SU-DHL-6 (cell line): ENCODE measurements around the gene RSPRY1.
A peak's percentile ranks its signal among the peaks of the same experiment; 100 is the strongest.

Source experiments
- H2AFZ ChIP-seq: fragments of 200-600 bp; sonication (generic); 2 replicates; pipeline ENCODE4 v1.6.1; 2014; ENCODE audit warnings: low read depth, mild to moderate bottlenecking, moderate library complexity, mixed read lengths, antibody characterized with exemption, low read length; ENCODE audit not compliant: severe bottlenecking
- H3F3A ChIP-seq: fragments of 200-600 bp; shearing (Covaris generic); 2 replicates; pipeline ENCODE4 v1.6.0; 2016; ENCODE audit warnings: antibody characterized with exemption, mild to moderate bottlenecking; ENCODE audit not compliant: insufficient read depth
- H3K27ac ChIP-seq: fragments of 200-600 bp; sonication (generic); 2 replicates; pipeline ENCODE4 v1.5.1; 2016; ENCODE audit warnings: low read depth, mild to moderate bottlenecking, low read length, moderate library complexity, mixed read lengths
- H3K27me3 ChIP-seq: fragments of 200-600 bp; sonication (generic), shearing (Covaris generic); 2 replicates; pipeline ENCODE4 v1.6.0; 2014; ENCODE audit warnings: mild to moderate bottlenecking, low read length
- H3K36me3 ChIP-seq: fragments of 200-600 bp; sonication (generic); 2 replicates; pipeline ENCODE4 v1.6.1; 2014; ENCODE audit warnings: mild to moderate bottlenecking, low read length, mixed read lengths
- H3K4me2 ChIP-seq: fragments of 300-600, 200-600 bp; shearing (Covaris generic), sonication (generic); 2 replicates; pipeline ENCODE4 v1.6.0; 2014; ENCODE audit warnings: low read length, low read depth, mild to moderate bottlenecking; ENCODE audit not compliant: poor library complexity, severe bottlenecking
- H3K4me3 ChIP-seq: fragments of 200-600 bp; sonication (generic); 2 replicates; pipeline ENCODE4 v1.5.1; 2014; ENCODE audit warnings: antibody characterized with exemption, low read length, mild to moderate bottlenecking, mixed read lengths; ENCODE audit not compliant: insufficient read depth, poor library complexity, severe bottlenecking
- H3K79me2 ChIP-seq: fragments of 200-600 bp; sonication (generic); 2 replicates; pipeline ENCODE4 v1.6.1; 2014; ENCODE audit warnings: mild to moderate bottlenecking, low read length, moderate library complexity; ENCODE audit not compliant: insufficient read depth
- H3K9ac ChIP-seq: fragments of 200-600 bp; sonication (generic); 2 replicates; pipeline ENCODE4 v1.7.0; 2014; ENCODE audit warnings: mild to moderate bottlenecking, low read length
- H3K9me2 ChIP-seq: fragments of 200-600 bp; sonication (generic); replicated peaks from 2 replicates; pipeline ENCODE4 v1.6.1; 2014; ENCODE audit warnings: low read length; ENCODE audit not compliant: insufficient read depth
- H3K9me3 ChIP-seq: fragments of 200-600 bp; sonication (generic); 2 replicates; pipeline ENCODE4 v1.6.1; 2014; ENCODE audit warnings: low read length, mixed read lengths; ENCODE audit not compliant: insufficient read depth
- H4K20me1 ChIP-seq: fragments of 200-600 bp; sonication (generic); 2 replicates; pipeline ENCODE4 v1.6.1; 2014; ENCODE audit warnings: low read depth, mild to moderate bottlenecking, antibody characterized with exemption, low read length, moderate library complexity, mixed read lengths
- CTCF ChIP-seq: fragments of 200-600 bp; sonication (generic); IDR thresholded peaks from one replicate; pipeline ENCODE4 v1.5.1; 2017; ENCODE audit warnings: antibody characterized with exemption, mild to moderate bottlenecking, low read length, moderate library complexity; ENCODE audit not compliant: insufficient read depth, poor library complexity, severe bottlenecking
- EZH2phosphoT487 ChIP-seq: fragments of 200-600 bp; sonication (generic), shearing (Covaris generic); conservative IDR thresholded peaks from 2 replicates; pipeline ENCODE4 v1.6.1; 2018; ENCODE audit warnings: mild to moderate bottlenecking, antibody characterized with exemption, low read length, moderate library complexity, mixed read lengths

Gene RSPRY1

GRCh38 chr16:57185945-57186871 is at the start of gene RSPRY1, which contains the start of gene PSME3IP1:
TSS of gene RSPRY1 (plus strand) at chr16:57186329. CDS start at chr16:57204659, 18,330 bp downstream.
TSS of gene PSME3IP1 (minus strand) at chr16:57186039. CDS start at chr16:57173854, 12,185 bp downstream.
- no peaks in the 10 kb centered on the region for H3K36me3 ChIP-seq
- H3K9ac ChIP-seq: peak within 1 kb of the TSS; percentile 90
- H3K9me3 ChIP-seq: no peaks in the 10 kb centered on the region
- no peaks in the 10 kb centered on the region for H3K9me2 ChIP-seq
- no peaks in the 10 kb centered on the region for H3K27me3 ChIP-seq
- peak within 1 kb of the TSS; percentile 73 for H3K4me3 ChIP-seq
- peak within 1 kb of the TSS; percentile 79 for H2AFZ ChIP-seq
- peak within 1 kb of the TSS; percentile 87 for H3K4me2 ChIP-seq
- H3K79me2 ChIP-seq: peaks cover 89% of the 10 kb centered on the region
- TF ChIP-seq CTCF: no peak
- peak within 1 kb of the TSS; percentile 63 for H3K27ac ChIP-seq
- no peaks in the 10 kb centered on the region for H3F3A ChIP-seq
- H4K20me1 ChIP-seq: no peaks in the 10 kb centered on the region

GRCh38 chr16:57137043-57137442 is 49.1 kb upstream of the RSPRY1 start:
- Histone ChIP-seq H2AFZ (no peak overlapping the region), H3K9ac (no peak overlapping the region)

GRCh38 chr16:57137566-57138273 is 48.4 kb upstream of the RSPRY1 start:
- H3K27ac ChIP-seq: no peak overlapping the region
- no peaks in the 10 kb centered on the region for H3K9me2 ChIP-seq
- no peaks in the 10 kb centered on the region for H3K79me2 ChIP-seq
- no peaks in the 10 kb centered on the region for H3K36me3 ChIP-seq
- no peak overlapping the region for H3K4me2 ChIP-seq
- H4K20me1 ChIP-seq: no peaks in the 10 kb centered on the region
- TF ChIP-seq CTCF (no peak), EZH2phosphoT487 (no peak)
- H3K9me3 ChIP-seq: no peaks in the 10 kb centered on the region
- no peaks in the 10 kb centered on the region for H3F3A ChIP-seq
- H3K27me3 ChIP-seq: no peaks in the 10 kb centered on the region
- H3K9ac ChIP-seq: no peak overlapping the region
- no peak overlapping the region for H2AFZ ChIP-seq
- H3K4me3 ChIP-seq: no peak overlapping the region

More at GRCh38 chr16:57137043-57137442, 49.1 kb upstream of the RSPRY1 start:
- H3K27me3 ChIP-seq: no peaks in the 10 kb centered on the region
- H3K4me3 ChIP-seq: no peak overlapping the region
- no peaks in the 10 kb centered on the region for H3K79me2 ChIP-seq
- no peaks in the 10 kb centered on the region for H3K9me2 ChIP-seq
- no peaks in the 10 kb centered on the region for H3F3A ChIP-seq
- H3K9me3 ChIP-seq: no peaks in the 10 kb centered on the region
- no peak overlapping the region for H3K27ac ChIP-seq
- H3K4me2 ChIP-seq: no peak overlapping the region
- H3K36me3 ChIP-seq: no peaks in the 10 kb centered on the region
- TF ChIP-seq CTCF: no peak
- TF ChIP-seq EZH2phosphoT487: no peak
- H4K20me1 ChIP-seq: no peaks in the 10 kb centered on the region
